ENCODE measurements around the gene FMN1.
A peak's percentile ranks its signal among the peaks of the same experiment; 100 is the strongest.

Gene FMN1

GRCh38 chr15:33013827-33014445, 180.6 kb downstream of the FMN1 start:
- Histone ChIP-seq H3K27ac (no peak overlapping the region), H3K9ac (no peak overlapping the region), H3K9me3 (0 out of 2 replicates have a peak, but pooled peaks cover 6% of the 10 kb centered on the region), H3K4me3 (no peak overlapping the region), H3K27me3 (no peaks in the 10 kb centered on the region), H4K20me1 (no peaks in the 10 kb centered on the region), H3K36me3 (no peaks in the 10 kb centered on the region), H3K4me1 (peaks cover 3% of the 10 kb centered on the region), H3K4me2 (no peak overlapping the region)
- TF ChIP-seq Cebpa-rat (IDR thresholded peaks at IDR 0.05): no peak

DNA sequence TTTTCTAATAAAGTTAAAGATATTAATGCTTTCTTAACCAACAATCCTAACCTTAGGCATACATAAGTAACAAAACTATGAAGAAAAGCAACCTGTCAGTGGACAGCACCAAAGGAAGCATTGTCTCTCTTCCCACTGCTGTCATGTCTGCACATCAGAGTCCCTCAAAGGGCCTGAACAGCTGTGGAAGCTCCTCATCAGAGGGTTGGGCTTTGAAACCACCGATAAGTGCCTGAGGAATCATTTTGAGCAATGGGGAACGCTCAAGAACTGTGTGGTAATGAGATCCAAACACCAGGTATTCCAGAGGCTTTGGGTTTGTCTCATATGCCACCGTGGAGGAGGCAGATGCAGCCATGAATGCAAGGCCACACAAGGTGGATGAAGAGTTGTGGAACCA, 182.5 kb downstream of the FMN1 start:
- no peaks in the 10 kb centered on the region for H3K27me3 ChIP-seq
- no peaks in the 10 kb centered on the region for H3K36me3 ChIP-seq
- H3K27ac ChIP-seq: no peak overlapping the region
- H3K9ac ChIP-seq: no peak overlapping the region
- H3K4me3 ChIP-seq: no peak overlapping the region
- H3K9me3 ChIP-seq: no peaks in the 10 kb centered on the region
- no peaks in the 10 kb centered on the region for H4K20me1 ChIP-seq
- no peak for TF ChIP-seq Cebpa-rat (IDR thresholded peaks at IDR 0.05)
- H3K4me2 ChIP-seq: no peak overlapping the region
- H3K4me1 ChIP-seq: peaks cover 22% of the 10 kb centered on the region

GRCh38 chr15:33009603-33010002, 184.9 kb downstream of the FMN1 start:
- Histone ChIP-seq H3K27ac (no peak overlapping the region), H3K36me3 (no peaks in the 10 kb centered on the region), H4K20me1 (no peaks in the 10 kb centered on the region), H3K4me1 (peaks cover 40% of the 10 kb centered on the region), H3K9me3 (no peaks in the 10 kb centered on the region), H3K4me2 (no peak overlapping the region), H3K27me3 (no peaks in the 10 kb centered on the region), H3K9ac (no peak overlapping the region), H3K4me3 (no peak overlapping the region)
- no peak for TF ChIP-seq Cebpa-rat (IDR thresholded peaks at IDR 0.05)

GRCh38 chr15:33009026-33009425, 185.5 kb downstream of the FMN1 start:
- Histone ChIP-seq H3K4me3 (no peak overlapping the region), H3K4me1 (peaks cover 40% of the 10 kb centered on the region), H3K4me2 (peak overlapping the region; percentile 63), H3K9ac (no peak overlapping the region), H3K27ac (no peak overlapping the region), H3K27me3 (no peaks in the 10 kb centered on the region), H3K36me3 (no peaks in the 10 kb centered on the region), H3K9me3 (no peaks in the 10 kb centered on the region), H4K20me1 (no peaks in the 10 kb centered on the region)
- no peak for TF ChIP-seq Cebpa-rat (IDR thresholded peaks at IDR 0.05)

DNA sequence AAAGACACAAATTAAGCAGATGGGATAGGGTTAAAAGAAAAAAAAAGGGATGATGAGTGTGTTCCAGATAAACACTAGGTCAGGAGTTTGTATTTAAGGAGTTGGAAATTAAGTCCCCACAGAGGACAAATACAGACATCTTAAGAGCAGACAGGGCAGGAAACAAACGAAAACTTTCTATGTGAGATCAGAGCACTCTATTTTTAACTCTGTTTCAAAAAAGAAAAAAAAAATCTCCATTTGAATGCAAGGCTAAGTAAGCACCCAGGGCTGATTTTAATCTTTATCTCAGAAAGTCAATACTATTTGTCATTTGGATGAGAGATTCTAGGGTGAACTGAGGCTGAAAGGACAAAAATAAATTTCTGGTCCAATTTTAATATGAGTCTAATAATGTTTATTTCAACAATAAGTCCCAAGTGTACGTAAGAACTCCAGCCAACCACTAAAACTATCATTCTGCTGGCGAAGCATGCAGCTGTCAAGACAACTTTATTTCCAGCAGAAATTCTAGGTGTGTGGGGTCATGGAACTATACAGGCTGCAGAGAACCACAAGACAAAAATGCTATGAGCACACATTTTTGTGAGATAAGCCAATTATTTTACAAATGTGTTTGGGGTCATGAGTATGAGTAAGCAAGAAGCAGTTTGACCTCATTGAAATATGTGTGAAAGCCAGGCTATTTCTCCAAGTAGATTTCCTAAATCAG, 186.1 kb downstream of the FMN1 start:
- Histone ChIP-seq H4K20me1 (no peaks in the 10 kb centered on the region), H3K4me2 (peak overlapping the region; percentile 63), H3K4me3 (no peak overlapping the region), H3K27ac (no peak overlapping the region), H3K9me3 (no peaks in the 10 kb centered on the region), H3K9ac (no peak overlapping the region), H3K36me3 (no peaks in the 10 kb centered on the region), H3K4me1 (peaks cover 40% of the 10 kb centered on the region), H3K27me3 (no peaks in the 10 kb centered on the region)
- TF ChIP-seq Cebpa-rat (IDR thresholded peaks at IDR 0.05): no peak

DNA sequence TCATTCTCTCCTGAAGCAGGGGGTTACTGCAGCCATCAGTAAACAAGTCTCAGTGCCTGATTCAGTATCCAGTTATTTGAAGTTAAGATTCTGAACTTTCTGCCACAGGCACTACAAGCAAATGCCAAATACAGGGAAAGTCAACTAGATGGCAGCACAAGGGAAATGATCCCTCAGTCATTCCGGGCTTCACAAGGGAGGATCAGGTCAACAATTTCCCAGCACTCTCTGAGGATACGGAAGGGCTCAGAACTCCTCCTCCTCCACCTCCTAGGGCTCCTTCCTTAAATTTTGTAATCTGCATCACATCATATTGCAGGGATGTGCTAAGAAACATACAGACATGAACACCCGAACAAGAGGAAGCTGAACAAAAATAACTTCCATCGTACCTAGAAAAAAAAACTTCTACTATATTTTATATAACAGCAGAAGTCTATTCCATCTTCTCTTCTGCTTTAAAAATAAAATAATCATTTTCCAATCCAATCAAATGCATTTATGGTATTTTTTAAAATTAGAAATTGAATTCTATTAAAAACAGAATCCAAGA, 187.1 kb downstream of the FMN1 start:
- H4K20me1 ChIP-seq: no peaks in the 10 kb centered on the region
- no peak overlapping the region for H3K4me3 ChIP-seq
- H3K9me3 ChIP-seq: no peaks in the 10 kb centered on the region
- no peaks in the 10 kb centered on the region for H3K27me3 ChIP-seq
- H3K4me1 ChIP-seq: peaks cover 40% of the 10 kb centered on the region
- no peaks in the 10 kb centered on the region for H3K36me3 ChIP-seq
- H3K27ac ChIP-seq: no peak overlapping the region
- H3K9ac ChIP-seq: no peak overlapping the region
- no peak for TF ChIP-seq Cebpa-rat (IDR thresholded peaks at IDR 0.05)
- peak overlapping the region; percentile 63 for H3K4me2 ChIP-seq

DNA sequence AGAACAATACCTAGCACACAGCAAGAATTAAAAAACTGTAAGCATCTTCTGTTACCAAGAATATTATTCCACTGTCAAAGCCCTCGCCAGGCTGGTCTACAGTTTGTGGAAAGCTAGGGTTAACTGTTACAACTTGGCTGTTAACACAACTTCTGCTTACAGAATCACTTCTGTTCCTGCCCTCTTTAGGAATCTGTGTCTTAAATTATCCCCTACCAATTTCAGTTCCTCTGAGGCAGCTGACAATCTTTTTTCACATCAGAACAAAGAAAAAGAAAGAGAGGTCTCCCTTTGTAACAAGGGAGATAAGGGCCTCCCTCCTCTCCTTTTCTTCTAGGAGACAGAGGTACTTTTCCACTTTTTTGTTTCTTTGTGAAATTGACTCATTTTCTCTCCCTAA, 188.9 kb downstream of the FMN1 start:
- Histone ChIP-seq H3K4me2 (peak overlapping the region; percentile 43), H3K27ac (no peak overlapping the region)

DNA sequence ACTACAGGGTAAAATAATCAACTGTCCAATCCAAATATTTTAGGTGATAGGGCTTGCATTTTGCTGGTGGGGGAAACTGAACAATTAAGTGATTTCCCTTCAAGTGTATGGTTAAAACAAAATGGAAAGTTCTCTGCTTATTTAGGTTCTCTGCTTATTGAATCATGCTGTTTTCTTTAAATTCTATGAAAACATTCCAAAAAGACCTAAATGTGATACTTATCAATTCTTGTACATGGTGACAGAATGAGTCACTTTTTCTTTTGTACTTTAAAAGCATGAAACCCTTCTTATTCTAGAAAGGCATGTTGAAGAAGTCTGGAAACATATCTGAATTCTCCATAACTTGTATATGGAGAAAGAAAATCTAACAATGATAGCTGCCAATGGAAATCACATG, 192.6 kb downstream of the FMN1 start:
- TF ChIP-seq Cebpa-rat (IDR thresholded peaks at IDR 0.05): no peak
- H3K4me1 ChIP-seq: peaks cover 18% of the 10 kb centered on the region
- H3K4me2 ChIP-seq: no peak overlapping the region
- no peaks in the 10 kb centered on the region for H3K9me3 ChIP-seq
- no peak overlapping the region for H3K4me3 ChIP-seq
- H3K27me3 ChIP-seq: no peaks in the 10 kb centered on the region
- H3K9ac ChIP-seq: no peak overlapping the region
- H3K36me3 ChIP-seq: no peaks in the 10 kb centered on the region
- H3K27ac ChIP-seq: no peak overlapping the region
- no peaks in the 10 kb centered on the region for H4K20me1 ChIP-seq

More for the DNA sequence above, 188.9 kb downstream of the FMN1 start:
- no peaks in the 10 kb centered on the region for H3K27me3 ChIP-seq
- no peak overlapping the region for H3K9ac ChIP-seq
- no peaks in the 10 kb centered on the region for H3K36me3 ChIP-seq
- TF ChIP-seq Cebpa-rat (IDR thresholded peaks at IDR 0.05): no peak
- peaks cover 40% of the 10 kb centered on the region for H3K4me1 ChIP-seq
- H3K4me3 ChIP-seq: no peak overlapping the region
- H3K9me3 ChIP-seq: no peaks in the 10 kb centered on the region
- H4K20me1 ChIP-seq: no peaks in the 10 kb centered on the region

- H3K4me3 ChIP-seq: no peak overlapping the region
- H3K4me2 ChIP-seq: no peak overlapping the region
Observed at GRCh38 chr15:32998979-32999672, 195.4 kb downstream of the FMN1 start.

DNA sequence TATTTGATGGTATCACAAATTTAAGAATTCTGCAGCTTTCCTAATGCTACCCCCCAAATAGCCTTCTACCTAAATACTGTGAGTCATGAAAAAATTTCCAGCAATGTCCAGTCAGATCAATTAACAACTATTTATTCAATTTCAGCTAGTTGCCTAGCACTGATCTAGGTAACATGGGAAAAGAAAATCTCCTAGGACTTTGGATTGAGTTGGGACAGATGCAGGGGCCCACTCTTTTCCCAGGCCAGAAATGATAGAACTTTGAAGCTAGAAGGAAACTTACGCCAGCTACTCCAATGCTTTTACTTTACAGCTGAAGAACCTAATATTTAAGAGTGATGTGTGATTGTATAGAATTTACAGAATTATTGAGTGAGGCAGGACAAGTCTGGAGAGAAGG, 196.3 kb downstream of the FMN1 start:
- Histone ChIP-seq H3K9ac (no peak overlapping the region), H3K9me3 (no peaks in the 10 kb centered on the region), H3K4me2 (no peak overlapping the region), H3K27ac (no peak overlapping the region), H3K36me3 (no peaks in the 10 kb centered on the region), H3K27me3 (no peaks in the 10 kb centered on the region), H3K4me1 (no peaks in the 10 kb centered on the region), H4K20me1 (no peaks in the 10 kb centered on the region), H3K4me3 (no peak overlapping the region)
- TF ChIP-seq Cebpa-rat (IDR thresholded peaks at IDR 0.05): no peak

More at GRCh38 chr15:32998979-32999672, 195.4 kb downstream of the FMN1 start:
- Histone ChIP-seq H3K27ac (no peak overlapping the region), H3K9ac (no peak overlapping the region), H3K4me1 (no peaks in the 10 kb centered on the region), H3K27me3 (no peaks in the 10 kb centered on the region), H3K36me3 (no peaks in the 10 kb centered on the region), H4K20me1 (no peaks in the 10 kb centered on the region), H3K9me3 (no peaks in the 10 kb centered on the region)
- TF ChIP-seq Cebpa-rat (IDR thresholded peaks at IDR 0.05): no peak

Measured in BLaER1 (cell line).